ENCODE results near the gene PPP1R1C.
A peak's percentile ranks its signal among the peaks of the same experiment; 100 is the strongest.

The PPP1R1C gene

GRCh38 chr2:181992776-181993175 is 7.1 kb downstream of the PPP1R1C start:
- DNase-seq (ENCODE audit: low spot score) = peak; percentile 60
- in situ Hi-C loops (cut with MboI; ENCODE audit: low pct_unique_long_range_greater_than_20kb, low sequenced_read_pairs, unreplicated experiment) = no loop called here
- TF ChIP-seq CTCF (IDR thresholded peaks at IDR 0.05; ENCODE audit: extremely low read depth, insufficient read depth, missing control alignments) = no peak

GRCh38 chr2:181995289-181995688 is 9.6 kb downstream of the PPP1R1C start:
- in situ Hi-C loops (cut with MboI; ENCODE audit: low pct_unique_long_range_greater_than_20kb, low sequenced_read_pairs, unreplicated experiment) = no loop called here
- DNase-seq (ENCODE audit: low spot score) = no peak
- TF ChIP-seq CTCF (IDR thresholded peaks at IDR 0.05; ENCODE audit: extremely low read depth, insufficient read depth, missing control alignments) = no peak

GRCh38 chr2:181998041-181998835 is 12.6 kb downstream of the PPP1R1C start:
- TF ChIP-seq CTCF (IDR thresholded peaks at IDR 0.05; ENCODE audit: extremely low read depth, insufficient read depth, missing control alignments) = no peak
- in situ Hi-C loops (cut with MboI; ENCODE audit: low pct_unique_long_range_greater_than_20kb, low sequenced_read_pairs, unreplicated experiment) = no loop called here
- DNase-seq (ENCODE audit: low spot score) = no peak

- no peak for DNase-seq (ENCODE audit: low spot score)
- in situ Hi-C loops (cut with MboI; ENCODE audit: low pct_unique_long_range_greater_than_20kb, low sequenced_read_pairs, unreplicated experiment) = no loop called here
- no peak for TF ChIP-seq CTCF (IDR thresholded peaks at IDR 0.05; ENCODE audit: extremely low read depth, insufficient read depth, missing control alignments)
Measured at GRCh38 chr2:181998891-181999654, 13.4 kb downstream of the PPP1R1C start.

GRCh38 chr2:181999911-182000310 is 14.3 kb downstream of the PPP1R1C start:
- no peak for DNase-seq (ENCODE audit: low spot score)
- in situ Hi-C loops (cut with MboI; ENCODE audit: low pct_unique_long_range_greater_than_20kb, low sequenced_read_pairs, unreplicated experiment) = no loop called here
- no peak for TF ChIP-seq CTCF (IDR thresholded peaks at IDR 0.05; ENCODE audit: extremely low read depth, insufficient read depth, missing control alignments)

GRCh38 chr2:182004945-182005520 is 19.4 kb downstream of the PPP1R1C start:
- DNase-seq (ENCODE audit: low spot score) = no peak
- in situ Hi-C loops (cut with MboI; ENCODE audit: low pct_unique_long_range_greater_than_20kb, low sequenced_read_pairs, unreplicated experiment) = no loop called here
- no peak for TF ChIP-seq CTCF (IDR thresholded peaks at IDR 0.05; ENCODE audit: extremely low read depth, insufficient read depth, missing control alignments)

Measured in GM13977 (cell line).